Measurements from ENCODE around the gene IL17RE.
"Not testable (repeated sequence)": the region's sequence is repeated elsewhere in the genome, so short reads cannot be mapped to it uniquely, and the experiment has no call there.

The IL17RE gene, protein sequence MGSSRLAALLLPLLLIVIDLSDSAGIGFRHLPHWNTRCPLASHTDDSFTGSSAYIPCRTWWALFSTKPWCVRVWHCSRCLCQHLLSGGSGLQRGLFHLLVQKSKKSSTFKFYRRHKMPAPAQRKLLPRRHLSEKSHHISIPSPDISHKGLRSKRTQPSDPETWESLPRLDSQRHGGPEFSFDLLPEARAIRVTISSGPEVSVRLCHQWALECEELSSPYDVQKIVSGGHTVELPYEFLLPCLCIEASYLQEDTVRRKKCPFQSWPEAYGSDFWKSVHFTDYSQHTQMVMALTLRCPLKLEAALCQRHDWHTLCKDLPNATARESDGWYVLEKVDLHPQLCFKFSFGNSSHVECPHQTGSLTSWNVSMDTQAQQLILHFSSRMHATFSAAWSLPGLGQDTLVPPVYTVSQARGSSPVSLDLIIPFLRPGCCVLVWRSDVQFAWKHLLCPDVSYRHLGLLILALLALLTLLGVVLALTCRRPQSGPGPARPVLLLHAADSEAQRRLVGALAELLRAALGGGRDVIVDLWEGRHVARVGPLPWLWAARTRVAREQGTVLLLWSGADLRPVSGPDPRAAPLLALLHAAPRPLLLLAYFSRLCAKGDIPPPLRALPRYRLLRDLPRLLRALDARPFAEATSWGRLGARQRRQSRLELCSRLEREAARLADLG

DNA sequence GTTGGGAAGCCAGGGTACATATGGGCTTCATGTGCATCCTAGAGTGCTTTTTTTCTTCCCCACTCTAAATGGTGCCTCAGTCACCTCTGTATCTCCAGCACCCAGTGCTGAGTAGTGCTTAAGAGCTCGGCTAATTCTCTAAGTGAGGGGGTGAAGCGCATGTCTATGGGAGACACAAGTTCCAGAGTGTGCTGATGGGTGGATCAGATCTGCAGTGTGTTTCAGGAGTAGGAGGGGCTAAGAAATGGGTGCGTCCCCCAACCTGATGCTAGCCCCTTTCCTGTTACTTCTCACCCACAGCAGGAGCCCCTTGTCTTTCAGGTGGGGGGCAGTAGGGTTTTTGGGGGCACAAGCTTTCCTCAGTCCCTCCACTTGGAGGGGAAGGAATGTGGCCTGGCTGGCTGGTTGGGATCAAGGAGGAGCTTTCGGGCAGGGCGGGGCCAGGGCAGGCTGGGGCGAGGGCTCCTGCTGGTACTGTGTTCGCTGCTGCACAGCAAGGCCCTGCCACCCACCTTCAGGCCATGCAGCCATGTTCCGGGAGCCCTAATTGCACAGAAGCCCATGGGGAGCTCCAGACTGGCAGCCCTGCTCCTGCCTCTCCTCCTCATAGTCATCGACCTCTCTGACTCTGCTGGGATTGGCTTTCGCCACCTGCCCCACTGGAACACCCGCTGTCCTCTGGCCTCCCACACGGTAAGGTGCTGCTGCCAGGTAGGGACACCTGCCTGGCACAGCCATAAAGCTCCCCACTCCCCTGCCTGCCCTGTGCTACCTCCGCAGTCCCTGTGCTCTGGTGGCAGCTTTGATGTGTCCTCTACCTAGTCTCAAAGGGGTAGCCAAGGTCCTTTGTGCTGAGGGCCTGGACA is at the start of gene IL17RE:
IL17RE (plus strand) TSS at position 477 of the 866 bp plus-strand sequence; CDS start at position 562, 85 bp downstream.
- no peak for DNase-seq (ENCODE audit: low spot score)

- not testable (repeated sequence) for DNase-seq (ENCODE audit: low spot score)
Observed at GRCh38 chr3:9854291-9854940, 48.2 kb upstream of the IL17RE start.

DNA sequence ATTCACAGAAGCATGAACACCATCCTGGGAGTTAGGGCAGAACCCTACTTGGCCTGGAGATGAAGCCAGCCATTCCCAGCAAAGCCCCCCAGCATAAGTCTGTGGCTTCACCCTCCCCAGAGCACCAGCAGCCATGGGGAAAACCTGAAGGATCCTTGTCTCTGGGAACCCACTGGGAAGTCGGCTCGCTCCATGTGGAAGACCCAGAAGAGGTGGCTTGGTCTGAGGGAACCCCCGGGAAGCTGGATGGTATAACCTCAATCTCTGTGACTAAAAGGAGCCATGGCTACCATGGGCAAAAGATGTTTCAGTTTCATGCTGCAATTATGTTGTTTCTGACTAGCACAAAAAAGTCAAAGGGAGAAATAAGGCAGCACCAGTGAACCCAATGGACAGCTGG is 47.1 kb upstream of the IL17RE start:
- DNase-seq (ENCODE audit: low spot score): no peak

- DNase-seq (ENCODE audit: low spot score): no peak
Observed at GRCh38 chr3:9859530-9860025, 43.1 kb upstream of the IL17RE start.

GRCh38 chr3:9861201-9861600 is 41.4 kb upstream of the IL17RE start:
- no peak for DNase-seq (ENCODE audit: low spot score)

DNA sequence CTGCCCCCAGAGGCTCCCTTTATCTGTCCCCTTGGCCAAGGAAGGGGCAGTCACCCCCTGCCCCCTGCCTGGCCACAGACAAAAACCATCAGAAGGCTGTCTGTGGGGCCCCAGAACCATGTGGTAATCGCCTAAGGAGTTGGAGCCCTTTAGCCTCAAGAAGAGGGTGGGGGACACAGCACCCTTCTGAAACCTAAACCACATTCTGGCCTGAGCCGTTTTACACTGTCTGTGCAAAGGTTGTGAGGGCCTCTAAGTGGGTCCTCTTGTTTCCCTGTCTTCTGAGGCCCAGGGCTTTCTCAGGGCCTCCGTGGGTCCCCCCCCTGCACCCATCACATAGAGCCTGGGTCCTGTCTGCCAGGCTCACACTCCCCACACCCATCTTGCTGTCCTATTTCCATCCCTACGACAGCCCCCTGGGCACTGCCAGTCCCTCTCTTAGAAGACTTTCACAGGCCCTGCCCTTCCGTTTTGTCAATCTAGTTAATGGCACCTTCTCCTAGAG is 41.0 kb upstream of the IL17RE start:
- DNase-seq (ENCODE audit: low spot score): no peak

DNA sequence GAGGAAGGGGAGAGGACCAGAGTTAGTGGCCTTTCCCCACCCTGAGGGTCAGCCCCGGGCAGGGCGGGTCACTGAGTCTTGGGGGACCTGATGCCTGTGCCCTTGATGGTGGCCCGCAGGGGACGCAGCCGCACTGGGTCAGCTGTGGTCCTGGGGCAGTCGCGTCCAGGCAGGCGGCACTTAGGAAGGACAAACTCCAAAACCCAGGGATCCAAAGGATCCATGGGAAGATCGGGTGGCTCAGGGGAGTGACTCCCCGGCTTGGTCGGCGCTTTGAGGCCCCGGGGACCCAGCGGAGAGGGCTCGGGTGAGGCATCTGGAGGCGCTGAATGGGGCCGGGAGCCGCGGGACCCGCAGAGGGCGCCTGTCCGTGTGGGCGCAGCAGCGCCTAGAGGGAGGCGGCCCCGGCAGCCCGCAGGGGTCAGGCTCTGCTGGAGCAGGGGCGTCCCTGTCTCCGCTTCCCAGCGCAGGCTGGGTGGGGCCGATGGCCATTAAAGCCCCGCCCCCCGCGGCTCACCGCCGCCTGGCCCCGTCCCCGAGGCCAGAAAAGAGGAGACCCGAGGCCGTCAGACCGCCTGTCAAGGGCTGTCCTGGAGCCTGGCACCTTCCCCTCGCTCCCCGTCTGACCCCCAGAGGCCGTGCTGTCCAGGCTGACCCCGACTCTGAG is 40.1 kb upstream of the IL17RE start:
- DNase-seq (ENCODE audit: low spot score): peak; percentile 13

DNA sequence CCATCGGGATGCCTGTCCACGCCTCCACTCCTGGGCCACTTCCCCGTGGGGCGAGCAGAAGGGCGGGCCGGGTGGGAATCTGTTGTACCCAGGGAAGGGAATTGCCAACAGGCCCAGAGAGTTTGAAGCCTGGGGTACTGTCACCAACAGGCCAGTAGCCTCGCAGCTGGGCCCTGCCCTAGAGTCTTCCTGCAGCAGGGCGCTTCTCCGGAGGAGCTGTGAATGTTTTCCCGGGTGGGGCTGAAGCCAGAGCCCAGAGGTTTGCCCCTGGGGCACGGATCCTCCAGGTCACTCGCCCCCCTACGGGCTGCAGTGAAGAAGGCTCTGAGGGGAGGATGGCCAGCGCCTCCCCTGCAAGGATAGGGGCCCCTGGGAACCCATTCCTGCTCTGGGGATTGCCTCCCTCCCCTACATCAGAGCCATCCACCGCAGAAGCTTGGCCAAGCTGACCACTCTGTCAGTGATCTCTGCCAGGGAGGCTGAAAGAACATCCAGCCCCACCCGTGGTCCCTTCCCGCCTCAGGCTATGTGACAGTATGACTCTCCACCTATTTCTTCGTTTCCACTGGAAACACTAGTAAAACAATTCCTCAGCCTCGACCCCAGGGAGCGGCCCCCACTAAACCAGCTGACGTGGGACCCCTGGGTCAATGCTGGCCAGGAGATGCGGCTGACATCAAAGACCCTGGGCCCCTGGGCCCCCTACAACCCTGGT is 39.4 kb upstream of the IL17RE start:
- DNase-seq (ENCODE audit: low spot score): no peak

GRCh38 chr3:9864200-9864927 is 38.3 kb upstream of the IL17RE start:
- no peak for DNase-seq (ENCODE audit: low spot score)

DNA sequence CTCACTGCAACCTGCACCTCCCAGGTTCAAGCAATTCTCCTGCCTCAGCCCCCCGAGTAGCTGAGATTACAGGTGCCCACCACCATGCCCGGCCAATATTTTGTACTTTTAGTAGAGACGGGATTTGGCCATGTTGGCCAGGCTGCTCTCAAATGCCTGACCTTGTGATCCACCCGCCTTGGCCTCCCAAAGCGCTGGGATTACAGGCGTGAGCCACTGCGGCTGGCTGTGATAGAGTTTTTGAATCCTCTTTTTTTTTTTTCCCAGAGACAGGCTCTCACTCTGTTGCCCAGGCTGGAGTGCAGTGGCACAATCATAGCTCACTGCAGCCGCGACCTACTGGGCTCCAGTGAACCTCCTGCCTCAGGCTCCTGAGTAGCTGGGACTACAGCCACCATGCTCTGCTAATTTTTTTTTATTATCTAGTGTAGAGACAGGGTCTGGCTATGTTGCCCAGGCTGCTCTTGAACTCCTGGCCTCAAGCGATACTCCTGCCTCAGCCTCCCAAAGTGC is 37.5 kb upstream of the IL17RE start:
- DNase-seq (ENCODE audit: low spot score): not testable (repeated sequence)

- no peak for DNase-seq (ENCODE audit: low spot score)
Observed at GRCh38 chr3:9866639-9867038, 36.0 kb upstream of the IL17RE start.

DNA sequence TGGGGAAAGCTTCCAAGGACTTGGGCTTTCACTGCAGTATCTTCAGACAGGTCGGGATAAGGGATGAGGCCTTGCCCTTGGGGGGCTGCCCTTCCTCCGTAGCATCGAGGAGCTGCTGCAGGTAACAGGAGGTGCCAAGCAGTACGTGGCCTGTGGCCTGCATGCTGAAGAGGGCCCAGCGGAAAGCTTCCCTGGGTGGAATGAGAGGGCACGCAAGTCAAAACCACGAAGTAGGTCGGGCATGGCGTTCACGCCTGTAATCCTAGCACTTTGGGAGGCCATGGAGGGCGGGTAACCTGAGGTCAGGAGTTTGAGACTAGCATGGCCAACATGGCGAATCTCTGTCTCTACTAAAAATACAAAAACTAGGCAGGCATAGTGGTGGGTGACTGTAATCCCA is 35.5 kb upstream of the IL17RE start:
- DNase-seq (ENCODE audit: low spot score): no peak

DNA sequence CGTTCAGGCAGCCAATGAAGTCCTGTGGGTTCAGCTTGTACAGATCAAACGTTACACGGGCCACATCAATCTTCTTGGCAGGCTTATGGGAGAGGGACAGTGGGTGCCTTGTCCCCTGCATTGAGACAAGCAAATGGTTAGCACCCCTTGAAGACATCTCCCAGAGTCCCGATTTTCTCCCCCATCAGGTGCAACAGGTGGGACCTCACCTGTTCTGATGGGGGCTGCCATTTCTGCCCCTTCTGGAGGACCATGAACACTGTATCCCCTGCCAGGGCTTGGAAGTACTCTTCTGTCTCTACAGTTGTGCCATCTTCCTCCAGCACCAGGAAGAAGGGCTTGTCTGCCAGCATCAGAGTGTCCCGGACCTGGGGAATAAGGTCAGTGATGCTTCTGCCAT is 32.7 kb upstream of the IL17RE start:
- DNase-seq (ENCODE audit: low spot score): no peak

DNA sequence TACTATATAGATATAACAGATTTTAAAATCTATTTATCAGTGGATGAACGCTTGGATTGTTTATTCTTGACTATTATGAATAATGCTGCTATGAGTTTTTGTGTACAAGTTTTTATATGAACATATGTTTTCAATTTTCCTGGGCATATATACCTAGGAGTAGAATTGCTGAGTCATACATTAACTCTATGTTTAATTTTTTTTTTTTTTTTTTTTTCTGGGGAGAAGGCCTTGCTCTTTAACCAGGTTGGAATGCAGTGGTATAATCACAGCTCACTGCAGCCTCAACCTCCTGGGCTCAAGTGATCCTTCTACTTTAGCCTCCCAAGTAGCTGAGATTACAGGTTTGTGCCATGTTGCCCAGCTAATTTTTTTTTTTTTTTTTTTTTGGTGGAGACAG is 31.7 kb upstream of the IL17RE start:
- no peak for DNase-seq (ENCODE audit: low spot score)

DNA sequence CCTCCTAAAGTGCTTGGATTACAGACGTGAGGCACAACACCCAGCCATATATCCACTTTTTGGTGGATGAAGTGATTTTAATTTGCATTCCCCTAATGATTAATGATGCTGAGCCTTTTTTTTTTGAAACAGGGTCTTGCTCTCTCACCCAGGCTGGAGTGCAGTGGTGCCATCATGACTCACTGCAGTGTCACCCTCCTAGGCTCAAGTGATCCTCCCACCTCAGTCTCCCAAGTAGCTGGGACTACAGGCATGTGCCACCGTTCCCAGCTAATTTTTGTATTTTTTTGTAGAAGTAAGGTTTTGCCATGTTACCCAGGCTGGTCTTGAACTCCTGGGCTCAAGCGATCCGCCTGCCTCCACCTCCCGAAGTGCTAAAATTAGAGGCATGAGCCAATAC is 30.6 kb upstream of the IL17RE start:
- DNase-seq (ENCODE audit: low spot score): not testable (repeated sequence)

GRCh38 chr3:9875448-9875847 is 27.2 kb upstream of the IL17RE start:
- no peak for DNase-seq (ENCODE audit: low spot score)

GRCh38 chr3:9876255-9876654 is 26.4 kb upstream of the IL17RE start:
- not testable (repeated sequence) for DNase-seq (ENCODE audit: low spot score)

GRCh38 chr3:9876991-9877390 is 25.7 kb upstream of the IL17RE start:
- DNase-seq (ENCODE audit: low spot score): no peak

DNA sequence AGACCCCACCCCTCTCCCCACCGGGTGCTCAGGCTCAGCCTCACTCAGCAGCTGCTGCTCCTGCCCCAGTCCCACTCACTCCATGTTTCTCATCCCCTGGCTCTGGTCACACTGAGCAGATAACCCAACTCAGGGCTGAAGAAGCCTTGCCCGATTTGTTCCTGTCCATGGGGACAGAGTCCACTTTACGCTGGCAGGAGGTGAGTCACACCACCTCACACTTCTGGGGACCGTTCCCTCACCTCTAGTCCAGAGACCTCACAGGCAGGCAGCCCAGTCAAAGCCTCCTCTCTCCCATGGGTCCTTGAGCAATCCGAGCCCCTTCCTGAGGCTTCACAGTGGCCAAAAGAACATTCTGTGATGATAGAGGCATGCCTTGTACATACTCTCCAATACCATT is 23.9 kb upstream of the IL17RE start:
- DNase-seq (ENCODE audit: low spot score): no peak
